Fibroblast of lung (primary cell): Measurements from ENCODE around the gene ATP1A2. TPM values are rescaled to one million over a fixed set of nuclear protein-coding genes. Genes with fewer than 3 reads are reported as not detected.
A peak's percentile ranks its signal among the peaks of the same experiment; 100 is the strongest.

Experiments
- DNase-seq, 2 donors: peaks; one replicate each; pipeline versions ENCODE4 v3.0.0 to v3.0.0-alpha.2; 2010; ENCODE audit warnings: low read depth in 2 of 2
- H2AFZ ChIP-seq: 2 replicates; pipeline ENCODE4 v1.5.1; 2012; ENCODE audit warnings: low read length, control low read depth, inconsistent platforms
- H3K27ac ChIP-seq: 2 replicates; pipeline ENCODE4 v1.5.1; 2011; ENCODE audit warnings: low read length, control low read depth; ENCODE audit not compliant: insufficient read depth
- H3K27me3 ChIP-seq: 2 replicates; pipeline ENCODE4 v1.5.1; 2011; ENCODE audit warnings: mild to moderate bottlenecking, low read length; ENCODE audit not compliant: control insufficient read depth, insufficient read depth
- H3K36me3 ChIP-seq: 2 replicates; pipeline ENCODE4 v1.5.1; 2011; ENCODE audit warnings: low read length; ENCODE audit not compliant: control insufficient read depth, insufficient read depth
- H3K4me1 ChIP-seq: 2 replicates; pipeline ENCODE4 v1.5.1; 2011; ENCODE audit warnings: low read length; ENCODE audit not compliant: control insufficient read depth, insufficient read depth; ENCODE audit errors: extremely low read depth
- H3K4me2 ChIP-seq: 2 replicates; pipeline ENCODE4 v1.5.1; 2011; ENCODE audit warnings: low read length, control low read depth; ENCODE audit not compliant: insufficient read depth; ENCODE audit errors: extremely low read depth
- H3K4me3 ChIP-seq, 4 experiments: fragments of 200-600 bp in 1 of 4; sonication (generic) in 1 of 4; replicated peaks in 1 of 4; 2 replicates each; pipeline ENCODE4 v1.5.1; 2011 to 2016; ENCODE audit warnings: low read length in 4 of 4, low read depth in 3 of 4, mild to moderate bottlenecking in 3 of 4, control low read depth in 2 of 4, inconsistent platforms in 1 of 4, mixed read lengths in 1 of 4; ENCODE audit not compliant: insufficient read depth in 1 of 4; ENCODE audit errors: control extremely low read depth in 1 of 4
- H3K79me2 ChIP-seq: 2 replicates; pipeline ENCODE4 v1.5.1; 2012; ENCODE audit warnings: mild to moderate bottlenecking, low read length, inconsistent platforms; ENCODE audit not compliant: control insufficient read depth, insufficient read depth
- H3K9ac ChIP-seq: 2 replicates; pipeline ENCODE4 v1.5.1; 2011; ENCODE audit warnings: mild to moderate bottlenecking, low read length, control low read depth; ENCODE audit not compliant: insufficient read depth
- H3K9me3 ChIP-seq: 2 replicates; pipeline ENCODE4 v1.5.1; 2012; ENCODE audit warnings: low read depth, low read length; ENCODE audit not compliant: control insufficient read depth, insufficient read depth
- H4K20me1 ChIP-seq: 2 replicates; pipeline ENCODE4 v1.5.1; 2011; ENCODE audit warnings: low read length; ENCODE audit not compliant: control insufficient read depth, insufficient read depth; ENCODE audit errors: extremely low read depth
- EZH2 ChIP-seq: IDR thresholded peaks from 2 replicates; pipeline ENCODE4 v1.5.1; 2012; ENCODE audit warnings: low read length, control low read depth, mild to moderate bottlenecking; ENCODE audit errors: missing control alignments
- polyA plus RNA-seq, 2 donors: library from polyadenylated mRNA; depleted of rRNA in 1 of 2; stranded (reverse) in 1 of 2; unstranded in 1 of 2; fragments of >200 nt; gene quantifications; 2 replicates each; pipeline ENCODE4 v1.2.1, GENCODE V29; 2011 to 2012; ENCODE audit warnings: missing spikeins in 1 of 2
- total RNA-seq: library from RNA; depleted of rRNA; stranded (reverse); fragments of >200 nt; gene quantifications from 2 replicates; pipeline ENCODE4 v1.2.1, GENCODE V29; 2014
- TF ChIP-seq, protein P1 (sequence below), 2 donors: IDR thresholded peaks in 1 of 2; conservative IDR thresholded peaks in 1 of 2; 1 replicate in 1 of 2; 2 replicates in 1 of 2; pipeline ENCODE4 v1.5.1; 2011 to 2012; ENCODE audit warnings: low read length in 2 of 2, control low read depth in 1 of 2, inconsistent platforms in 1 of 2, low read depth in 1 of 2, mild to moderate bottlenecking in 1 of 2

Gene ATP1A2
- total and polyA plus RNA-seq, 2 donors (not counting 1 experiment from before 2014, with no cell fraction given), result 0.44 to 1.8 TPM

DNA sequence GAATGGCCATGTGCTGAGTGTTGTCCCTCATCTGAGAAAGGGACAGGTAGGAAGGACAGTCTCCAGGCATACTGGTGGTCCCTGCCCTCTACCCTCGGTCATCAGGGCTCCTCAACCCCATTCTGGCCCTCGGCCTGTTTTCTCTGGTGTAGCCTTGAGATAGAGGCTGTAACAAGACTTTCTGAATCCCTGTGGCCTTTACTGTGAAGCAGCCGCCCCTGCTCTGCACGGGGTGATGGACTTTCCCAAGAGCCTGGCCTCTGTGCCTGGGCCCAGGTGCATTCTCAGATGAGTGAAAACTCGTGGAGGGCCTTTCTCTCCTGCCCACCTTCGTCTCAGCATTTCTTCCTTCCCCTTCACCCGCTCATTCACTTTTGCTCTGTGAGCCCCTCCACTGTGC is 71.8 kb downstream of the ATP1A2 start:
- Histone ChIP-seq H3K36me3 (no peaks in the 10 kb centered on the region), H3K79me2 (no peaks in the 10 kb centered on the region), H3K4me3 (no peak overlapping the region), H2AFZ (no peak overlapping the region), H3K27ac (no peak overlapping the region), H3K27me3 (no peaks in the 10 kb centered on the region), H3K4me1 (no peaks in the 10 kb centered on the region), H3K9ac (no peak overlapping the region), H3K9me3 (no peaks in the 10 kb centered on the region), H4K20me1 (no peaks in the 10 kb centered on the region), H3K4me2 (no peak overlapping the region)
- TF ChIP-seq, protein P1, sequence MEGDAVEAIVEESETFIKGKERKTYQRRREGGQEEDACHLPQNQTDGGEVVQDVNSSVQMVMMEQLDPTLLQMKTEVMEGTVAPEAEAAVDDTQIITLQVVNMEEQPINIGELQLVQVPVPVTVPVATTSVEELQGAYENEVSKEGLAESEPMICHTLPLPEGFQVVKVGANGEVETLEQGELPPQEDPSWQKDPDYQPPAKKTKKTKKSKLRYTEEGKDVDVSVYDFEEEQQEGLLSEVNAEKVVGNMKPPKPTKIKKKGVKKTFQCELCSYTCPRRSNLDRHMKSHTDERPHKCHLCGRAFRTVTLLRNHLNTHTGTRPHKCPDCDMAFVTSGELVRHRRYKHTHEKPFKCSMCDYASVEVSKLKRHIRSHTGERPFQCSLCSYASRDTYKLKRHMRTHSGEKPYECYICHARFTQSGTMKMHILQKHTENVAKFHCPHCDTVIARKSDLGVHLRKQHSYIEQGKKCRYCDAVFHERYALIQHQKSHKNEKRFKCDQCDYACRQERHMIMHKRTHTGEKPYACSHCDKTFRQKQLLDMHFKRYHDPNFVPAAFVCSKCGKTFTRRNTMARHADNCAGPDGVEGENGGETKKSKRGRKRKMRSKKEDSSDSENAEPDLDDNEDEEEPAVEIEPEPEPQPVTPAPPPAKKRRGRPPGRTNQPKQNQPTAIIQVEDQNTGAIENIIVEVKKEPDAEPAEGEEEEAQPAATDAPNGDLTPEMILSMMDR (conservative IDR thresholded peaks at IDR 0.05 in 1 of 2, IDR thresholded peaks at IDR 0.05 in 1 of 2; ENCODE audit: low read depth in 1 of 2, low read length in 2 of 2), result no peak
- no peak for TF ChIP-seq EZH2
- no peak for DNase-seq

GRCh38 chr1:160188341-160188740 is 72.8 kb downstream of the ATP1A2 start:
- H3K4me2 ChIP-seq, result no peak overlapping the region
- H3K9ac ChIP-seq, result no peak overlapping the region
- no peaks in the 10 kb centered on the region for H3K36me3 ChIP-seq
- H3K79me2 ChIP-seq, result no peaks in the 10 kb centered on the region
- no peak overlapping the region for H3K27ac ChIP-seq
- TF ChIP-seq EZH2, result no peak
- TF ChIP-seq, protein P1 (conservative IDR thresholded peaks at IDR 0.05 in 1 of 2, IDR thresholded peaks at IDR 0.05 in 1 of 2; ENCODE audit: low read depth in 1 of 2, low read length in 2 of 2), result no peak
- H3K9me3 ChIP-seq, result no peaks in the 10 kb centered on the region
- no peaks in the 10 kb centered on the region for H3K4me1 ChIP-seq
- no peak overlapping the region for H3K4me3 ChIP-seq
- no peaks in the 10 kb centered on the region for H3K27me3 ChIP-seq
- no peak overlapping the region for H2AFZ ChIP-seq
- no peak for DNase-seq
- H4K20me1 ChIP-seq, result no peaks in the 10 kb centered on the region

GRCh38 chr1:160189649-160190625 is 74.4 kb downstream of the ATP1A2 start, which contains the start of gene CASQ1:
Gene CASQ1 (plus strand): TSS chr1:160190575. CDS start chr1:160190752, 177 bp downstream.
- Histone ChIP-seq H3K27ac (no peak within 1 kb of the TSS), H3K27me3 (no peaks in the 10 kb centered on the region), H2AFZ (no peak within 1 kb of the TSS), H3K4me2 (no peak within 1 kb of the TSS), H3K9ac (no peak within 1 kb of the TSS), H3K79me2 (no peaks in the 10 kb centered on the region), H3K4me1 (no peaks in the 10 kb centered on the region), H3K36me3 (no peaks in the 10 kb centered on the region), H4K20me1 (no peaks in the 10 kb centered on the region), H3K9me3 (no peaks in the 10 kb centered on the region), H3K4me3 (no peak within 1 kb of the TSS)
- DNase-seq, result peak; percentile 38 to 43
- TF ChIP-seq, protein P1 (conservative IDR thresholded peaks at IDR 0.05 in 1 of 2, IDR thresholded peaks at IDR 0.05 in 1 of 2; ENCODE audit: low read depth in 1 of 2, low read length in 2 of 2), result no peak
- no peak for TF ChIP-seq EZH2
